H9 (cell line): ENCODE results near the gene TENM4. TPM values are rescaled to one million over a fixed set of nuclear protein-coding genes. Genes with fewer than 3 reads are reported as not detected.

Experiments used
- DNase-seq: peaks from one replicate; pipeline ENCODE4 v3.0.0-alpha.2; 2017
- H2AFZ ChIP-seq: one replicate; pipeline ENCODE4 v1.6.1; 2013; ENCODE audit warnings: mild to moderate bottlenecking, low read length, control low read depth, moderate library complexity
- H2AK5ac ChIP-seq: 2 replicates; pipeline ENCODE4 v1.6.1; 2013; ENCODE audit warnings: low read length, control low read depth, mixed read lengths; ENCODE audit not compliant: insufficient read length
- H2BK120ac ChIP-seq: one replicate; pipeline ENCODE4 v1.6.1; 2013; ENCODE audit warnings: low read depth, mild to moderate bottlenecking, low read length, control low read depth, inconsistent platforms; ENCODE audit not compliant: poor library complexity, severe bottlenecking
- H2BK12ac ChIP-seq: 2 replicates; pipeline ENCODE4 v1.6.1; 2013; ENCODE audit warnings: low read length, control low read depth, mixed read lengths, low read depth; ENCODE audit not compliant: insufficient read length
- H2BK15ac ChIP-seq: 2 replicates; pipeline ENCODE4 v1.6.1; 2013; ENCODE audit warnings: low read depth, low read length, control low read depth
- H2BK20ac ChIP-seq: one replicate; pipeline ENCODE4 v1.6.1; 2013; ENCODE audit warnings: low read depth, mild to moderate bottlenecking, low read length, control low read depth, inconsistent platforms; ENCODE audit not compliant: poor library complexity, severe bottlenecking
- H2BK5ac ChIP-seq: 2 replicates; pipeline ENCODE4 v1.6.1; 2013; ENCODE audit warnings: low read length, control low read depth, mixed read lengths; ENCODE audit not compliant: insufficient read length
- H3K14ac ChIP-seq: 2 replicates; pipeline ENCODE4 v1.6.1; 2013; ENCODE audit warnings: low read length, control low read depth; ENCODE audit not compliant: insufficient read depth
- H3K18ac ChIP-seq: 2 replicates; pipeline ENCODE4 v1.6.1; 2013; ENCODE audit warnings: low read depth, mild to moderate bottlenecking, mixed read lengths, low read length, control low read depth; ENCODE audit not compliant: insufficient read length
- H3K23ac ChIP-seq: 2 replicates; pipeline ENCODE4 v1.6.1; 2013; ENCODE audit warnings: low read length, control low read depth, mixed read lengths, low read depth; ENCODE audit not compliant: insufficient read length
- H3K23me2 ChIP-seq: 2 replicates; pipeline ENCODE4 v1.6.1; 2013; ENCODE audit warnings: low read depth, mild to moderate bottlenecking, mixed read lengths, low read length, control low read depth; ENCODE audit not compliant: insufficient read length, poor library complexity, severe bottlenecking
- H3K27ac ChIP-seq: 2 replicates; pipeline ENCODE4 v1.5.1; 2013; ENCODE audit warnings: low read length, control low read depth, mixed read lengths, low read depth; ENCODE audit not compliant: insufficient read length
- H3K27me3 ChIP-seq: 2 replicates; pipeline ENCODE4 v1.6.1; 2013; ENCODE audit warnings: low read length, control low read depth, inconsistent platforms; ENCODE audit not compliant: insufficient read depth
- H3K4ac ChIP-seq: 2 replicates; pipeline ENCODE4 v1.6.1; 2013; ENCODE audit warnings: low read depth, mild to moderate bottlenecking, control low read depth, inconsistent platforms, low read length, moderate library complexity
- H3K4me1 ChIP-seq: 2 replicates; pipeline ENCODE4 v1.6.1; 2013; ENCODE audit warnings: low read length, control low read depth, inconsistent platforms; ENCODE audit not compliant: insufficient read depth
- H3K4me2 ChIP-seq: 2 replicates; pipeline ENCODE4 v1.6.1; 2013; ENCODE audit warnings: low read length, control low read depth, mixed read lengths; ENCODE audit not compliant: insufficient read length, insufficient read depth
- H3K56ac ChIP-seq: 2 replicates; pipeline ENCODE4 v1.6.1; 2013; ENCODE audit warnings: low read depth, mild to moderate bottlenecking, mixed read lengths, low read length, control low read depth; ENCODE audit not compliant: insufficient read length
- H3K79me1 ChIP-seq: 2 replicates; pipeline ENCODE4 v1.6.1; 2013; ENCODE audit warnings: low read depth, mild to moderate bottlenecking, moderate library complexity, low read length, control low read depth, inconsistent platforms; ENCODE audit not compliant: insufficient read depth, poor library complexity, severe bottlenecking
- H3K79me2 ChIP-seq: 2 replicates; pipeline ENCODE4 v1.6.1; 2013; ENCODE audit warnings: low read length, control low read depth, inconsistent platforms; ENCODE audit not compliant: insufficient read depth
- H3K9ac ChIP-seq: 2 replicates; pipeline ENCODE4 v1.6.1; 2013; ENCODE audit warnings: low read length, control low read depth, mixed read lengths; ENCODE audit not compliant: insufficient read length; ENCODE audit errors: extremely low read depth
- H3K9me3 ChIP-seq: one replicate; pipeline ENCODE4 v1.6.1; 2013; ENCODE audit warnings: low read depth, low read length, inconsistent platforms; ENCODE audit not compliant: control insufficient read depth
- H3T11ph ChIP-seq: one replicate; pipeline ENCODE4 v1.6.1; 2013; ENCODE audit warnings: mild to moderate bottlenecking, low read length, control low read depth, inconsistent platforms
- H4K20me1 ChIP-seq: one replicate; pipeline ENCODE4 v1.6.1; 2013; ENCODE audit not compliant: control insufficient read depth, insufficient read length, insufficient read depth
- H4K5ac ChIP-seq: 2 replicates; pipeline ENCODE4 v1.6.1; 2013; ENCODE audit warnings: low read depth, mild to moderate bottlenecking, mixed read lengths, low read length, control low read depth; ENCODE audit not compliant: insufficient read length
- H4K8ac ChIP-seq: replicated peaks from 2 replicates; pipeline ENCODE4 v1.6.1; 2013; ENCODE audit warnings: low read length, control low read depth, mixed read lengths, low read depth; ENCODE audit not compliant: insufficient read length
- H4K91ac ChIP-seq: 2 replicates; pipeline ENCODE4 v1.6.1; 2013; ENCODE audit warnings: low read depth, mild to moderate bottlenecking, moderate library complexity, mixed read lengths, low read length, control low read depth; ENCODE audit not compliant: insufficient read length
- H3K27ac Mint-ChIP-seq, 3 experiments: 2 replicates in 2 of 3; 3 replicates in 1 of 3; pipeline ENCODE4 v1.8.0; 2020 to 2021; ENCODE audit warnings: mixed read lengths in 3 of 3, mild to moderate bottlenecking in 1 of 3, moderate library complexity in 1 of 3
- H3K27me3 Mint-ChIP-seq: 2 replicates; pipeline ENCODE4 v1.8.0; 2021; ENCODE audit warnings: low read depth, mild to moderate bottlenecking, moderate library complexity, mixed read lengths
- H3K36me3 Mint-ChIP-seq, 3 experiments: 2 replicates in 2 of 3; 3 replicates in 1 of 3; pipeline ENCODE4 v1.8.0; 2020 to 2021; ENCODE audit warnings: low read depth in 3 of 3, mixed read lengths in 3 of 3; ENCODE audit not compliant: insufficient read depth in 1 of 3
- H3K4me1 Mint-ChIP-seq, 2 experiments: 2 replicates each; pipeline ENCODE4 v1.8.0; 2020; ENCODE audit warnings: mixed read lengths in 2 of 2
- H3K4me3 Mint-ChIP-seq, 2 experiments: 2 replicates in 1 of 2; 3 replicates in 1 of 2; pipeline ENCODE4 v1.8.0; 2020 to 2021; ENCODE audit warnings: mild to moderate bottlenecking in 2 of 2, mixed read lengths in 2 of 2, moderate library complexity in 1 of 2
- H3K9me3 Mint-ChIP-seq, 2 experiments: 2 replicates in 1 of 2; 3 replicates in 1 of 2; pipeline ENCODE4 v1.8.0; 2020; ENCODE audit warnings: mild to moderate bottlenecking in 2 of 2, mixed read lengths in 2 of 2, moderate library complexity in 1 of 2
- CTCF ChIP-seq: fragments of 200-600 bp; sonication (generic); conservative IDR thresholded peaks from 3 replicates; pipeline ENCODE4 v1.8.0; 2021; ENCODE audit warnings: antibody characterized with exemption, mild to moderate bottlenecking
- WGBS: extraction: QIAGEN DNeasy Blood & Tissue Kit; methylation state at CpG from one replicate; pipeline ENCODE4 v1.1.7; 2013; ENCODE audit warnings: missing lambda C conversion rate, low lambda C conversion rate, mixed read lengths; ENCODE audit not compliant: insufficient read length; ENCODE audit errors: extremely low coverage; 5-methylcytosine and 5-hydroxymethylcytosine counted together
- total RNA-seq: library from RNA; stranded (reverse); gene quantifications from 2 replicates; pipeline ENCODE4 v1.2.1, GENCODE V29; 2021

The TENM4 gene
- total RNA-seq, 1 experiment from 2014 or later, result 4.6 TPM

- Histone ChIP-seq H3K4me1 (0 out of 2 replicates have a peak, but pooled peaks cover 2% of the 10 kb centered on the region), H2AK5ac (no peak overlapping the region), H4K5ac (no peak overlapping the region), H2BK20ac (no peak overlapping the region), H2AFZ (no peak overlapping the region), H2BK12ac (no peak overlapping the region), H3K9me3 (no peaks in the 10 kb centered on the region), H3K27ac (no peak overlapping the region), H4K20me1 (no peaks in the 10 kb centered on the region), H3K23me2 (no peaks in the 10 kb centered on the region), H3K4ac (no peak overlapping the region), H4K8ac (no peak overlapping the region), H2BK120ac (no peak overlapping the region), H3T11ph (no peak overlapping the region), H3K18ac (no peak overlapping the region), H3K56ac (no peak overlapping the region), H4K91ac (no peak overlapping the region), H3K4me2 (no peak overlapping the region), H3K14ac (no peak overlapping the region), H3K79me1 (no peaks in the 10 kb centered on the region), H3K79me2 (no peaks in the 10 kb centered on the region), H2BK5ac (no peak overlapping the region), H3K23ac (no peak overlapping the region), H2BK15ac (no peak overlapping the region), H3K27me3 (no peaks in the 10 kb centered on the region), H3K9ac (no peak overlapping the region)
- no peak for DNase-seq
- no CpG with 5 or more reads among the region's 1 CpG for WGBS
- H3K27ac Mint-ChIP-seq, result no peak overlapping the region
- peaks cover 0 to 5% (median 5%) of the 10 kb centered on the region in 3 experiments; a peak in 3 of 7 replicates for H3K36me3 Mint-ChIP-seq
- peaks cover 9 to 10% of the 10 kb centered on the region in 2 experiments for H3K4me1 Mint-ChIP-seq
- no peak overlapping the region for H3K4me3 Mint-ChIP-seq
- no peak for TF ChIP-seq CTCF
- no peaks in the 10 kb centered on the region; a peak in 1 of 5 replicates for H3K9me3 Mint-ChIP-seq
- no peaks in the 10 kb centered on the region for H3K27me3 Mint-ChIP-seq
These were observed 776.2 kb downstream of the TENM4 start for GRCh38 chr11:78664636-78665035.
